Fibroblast of pulmonary artery (primary cell): Measurements from ENCODE around the gene MORN5.

Experiments used
- DNase-seq: peaks from one replicate; pipeline ENCODE4 v3.0.0-alpha.2; 2010; ENCODE audit warnings: low read depth
- H3K4me3 ChIP-seq: replicated peaks from 2 replicates; pipeline ENCODE4 v1.5.1; 2011; ENCODE audit warnings: low read depth, mild to moderate bottlenecking, control low read depth, low read length, moderate library complexity
- TF ChIP-seq, protein P1 (sequence below): IDR thresholded peaks from 2 replicates; pipeline ENCODE4 v1.5.1; 2011; ENCODE audit warnings: mild to moderate bottlenecking, control low read depth, low read length, inconsistent platforms; ENCODE audit errors: missing control alignments

MORN5 gene

DNA sequence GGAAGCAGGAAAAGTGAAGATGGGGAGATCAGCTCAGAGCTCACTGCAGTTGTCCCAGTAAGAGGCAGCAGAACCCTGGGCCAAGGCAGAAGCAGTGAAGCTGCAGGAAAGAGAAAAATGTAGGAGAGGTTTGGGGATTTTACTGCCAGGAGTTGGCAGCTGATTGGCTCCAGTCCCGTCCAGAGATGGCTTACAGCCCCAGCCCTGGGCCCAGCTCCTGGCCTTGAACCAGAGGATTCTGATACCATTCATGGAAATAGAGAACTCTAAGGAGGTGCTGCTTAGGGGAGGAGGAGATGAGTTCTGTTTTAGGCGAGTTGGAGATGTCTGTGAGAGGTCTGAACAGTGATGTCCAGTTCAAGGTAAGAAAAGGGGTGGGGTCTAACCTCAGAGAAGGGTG lies 4.6 kb downstream of the MORN5 start:
- no peak for DNase-seq
- H3K4me3 ChIP-seq: no peak overlapping the region
- TF ChIP-seq, protein P1, sequence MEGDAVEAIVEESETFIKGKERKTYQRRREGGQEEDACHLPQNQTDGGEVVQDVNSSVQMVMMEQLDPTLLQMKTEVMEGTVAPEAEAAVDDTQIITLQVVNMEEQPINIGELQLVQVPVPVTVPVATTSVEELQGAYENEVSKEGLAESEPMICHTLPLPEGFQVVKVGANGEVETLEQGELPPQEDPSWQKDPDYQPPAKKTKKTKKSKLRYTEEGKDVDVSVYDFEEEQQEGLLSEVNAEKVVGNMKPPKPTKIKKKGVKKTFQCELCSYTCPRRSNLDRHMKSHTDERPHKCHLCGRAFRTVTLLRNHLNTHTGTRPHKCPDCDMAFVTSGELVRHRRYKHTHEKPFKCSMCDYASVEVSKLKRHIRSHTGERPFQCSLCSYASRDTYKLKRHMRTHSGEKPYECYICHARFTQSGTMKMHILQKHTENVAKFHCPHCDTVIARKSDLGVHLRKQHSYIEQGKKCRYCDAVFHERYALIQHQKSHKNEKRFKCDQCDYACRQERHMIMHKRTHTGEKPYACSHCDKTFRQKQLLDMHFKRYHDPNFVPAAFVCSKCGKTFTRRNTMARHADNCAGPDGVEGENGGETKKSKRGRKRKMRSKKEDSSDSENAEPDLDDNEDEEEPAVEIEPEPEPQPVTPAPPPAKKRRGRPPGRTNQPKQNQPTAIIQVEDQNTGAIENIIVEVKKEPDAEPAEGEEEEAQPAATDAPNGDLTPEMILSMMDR: no peak

DNA sequence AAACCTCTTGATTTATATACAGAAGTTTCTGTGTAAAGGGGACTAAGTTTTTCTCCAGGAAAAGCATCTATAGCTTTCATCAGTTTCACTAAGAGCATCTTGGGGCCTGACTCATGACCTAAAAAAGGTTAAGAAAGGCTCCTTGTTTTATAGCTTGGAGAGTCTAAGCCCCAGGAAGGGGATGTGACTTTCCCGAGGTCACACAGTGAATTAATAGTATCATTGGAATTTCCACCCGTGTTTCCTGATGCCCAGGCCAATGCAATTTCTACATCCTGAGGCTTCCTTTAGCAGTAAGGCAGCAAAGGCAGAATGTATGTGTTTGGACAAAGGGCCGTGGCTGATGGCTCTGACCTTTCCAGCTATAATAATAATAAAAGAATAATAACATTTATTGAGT lies 8.6 kb downstream of the MORN5 start:
- H3K4me3 ChIP-seq: no peak overlapping the region
- no peak for DNase-seq
- TF ChIP-seq, protein P1: no peak

DNA sequence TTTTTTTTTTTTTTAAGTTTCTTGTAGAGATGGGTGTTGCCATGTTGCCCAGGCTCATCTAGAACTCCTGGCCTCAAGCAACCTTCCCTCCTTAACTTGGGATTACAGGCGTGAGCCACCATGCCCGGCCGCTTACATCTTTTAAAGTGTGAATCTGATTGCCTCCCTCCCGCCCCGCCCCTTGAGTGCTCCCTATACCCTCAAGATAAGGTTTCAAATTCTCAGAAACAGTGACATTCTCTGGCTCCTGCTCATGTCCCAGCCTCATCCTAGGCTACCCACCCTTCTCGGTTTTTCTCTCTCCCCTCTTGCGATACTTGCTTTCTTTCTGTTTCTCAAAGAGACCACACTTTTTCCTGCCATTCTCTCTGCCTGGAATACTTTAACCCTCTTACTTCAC lies 12.4 kb downstream of the MORN5 start:
- TF ChIP-seq, protein P1: no peak
- no peak for DNase-seq
- H3K4me3 ChIP-seq: no peak overlapping the region

DNA sequence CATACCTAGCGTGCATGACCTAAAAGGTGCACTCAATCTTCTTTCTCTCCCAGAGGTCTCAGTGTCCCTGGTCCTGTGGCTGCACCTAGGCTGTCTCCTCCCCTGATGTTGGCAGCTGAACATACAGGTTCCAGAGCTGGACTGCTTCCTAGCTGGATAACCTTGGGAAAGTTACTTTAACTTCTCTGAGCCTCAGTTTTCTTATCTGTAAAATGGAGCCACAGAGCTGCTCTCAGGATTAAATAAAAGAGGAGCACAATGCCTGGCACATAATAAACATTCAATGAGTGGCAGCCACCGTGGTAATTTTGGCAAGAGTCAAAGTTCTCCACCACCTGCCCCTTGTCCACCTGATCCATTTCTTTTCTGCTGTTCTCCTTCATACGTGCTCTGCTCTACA lies 14.0 kb downstream of the MORN5 start:
- TF ChIP-seq, protein P1: no peak
- DNase-seq: no peak
- H3K4me3 ChIP-seq: no peak overlapping the region

DNA sequence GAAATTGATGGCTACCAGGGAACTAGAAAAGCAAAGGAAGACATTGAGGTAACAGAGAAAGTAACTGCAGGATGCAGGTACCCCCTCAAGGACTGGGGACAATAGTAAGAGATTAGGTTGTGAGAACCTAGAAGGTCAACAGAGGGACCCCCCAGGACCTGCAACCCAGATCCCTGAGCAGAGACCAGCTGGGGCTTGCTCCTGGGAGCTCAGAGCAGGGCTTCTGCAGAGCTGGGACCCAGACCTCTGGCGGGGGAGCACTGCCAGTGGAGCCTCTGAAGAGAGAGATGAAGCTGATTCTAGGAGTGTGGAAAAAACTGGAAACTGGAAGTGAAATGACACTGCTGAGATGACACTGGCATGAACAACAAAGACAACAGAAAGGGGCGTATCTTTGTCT lies 17.2 kb downstream of the MORN5 start:
- no peak for DNase-seq
- TF ChIP-seq, protein P1: no peak
- H3K4me3 ChIP-seq: no peak overlapping the region

DNA sequence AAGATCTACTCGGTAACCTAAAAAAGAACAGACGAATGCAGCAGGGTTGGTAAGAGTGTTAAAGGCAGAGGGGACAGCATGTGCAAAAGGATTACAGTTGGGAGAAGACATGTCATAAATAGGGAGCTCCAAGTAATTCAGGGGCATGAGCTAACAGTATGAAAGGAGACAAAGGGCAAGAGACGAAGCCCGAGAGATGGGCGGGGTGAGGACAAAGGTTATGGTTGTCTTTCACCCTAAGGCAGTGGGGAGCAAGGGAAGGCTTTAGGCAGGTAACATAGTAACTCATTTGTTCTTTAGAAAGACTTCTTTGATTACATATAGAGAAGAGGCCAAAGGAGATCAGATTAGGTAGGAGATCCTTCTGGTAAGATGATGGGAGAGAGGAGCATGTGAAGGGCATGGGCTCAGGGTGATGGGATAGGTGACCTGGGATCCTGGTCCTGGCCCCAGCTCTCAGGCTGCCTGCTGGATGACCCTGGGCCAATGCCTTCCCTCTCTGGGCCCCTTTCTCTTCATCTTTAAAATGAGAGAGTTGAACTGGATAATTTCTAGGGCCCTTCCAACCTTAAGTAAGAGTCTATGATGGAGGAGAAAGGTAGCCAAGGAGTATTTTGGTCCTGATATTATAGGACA lies 19.5 kb downstream of the MORN5 start:
- DNase-seq: no peak
- H3K4me3 ChIP-seq: no peak overlapping the region
- TF ChIP-seq, protein P1: no peak

DNA sequence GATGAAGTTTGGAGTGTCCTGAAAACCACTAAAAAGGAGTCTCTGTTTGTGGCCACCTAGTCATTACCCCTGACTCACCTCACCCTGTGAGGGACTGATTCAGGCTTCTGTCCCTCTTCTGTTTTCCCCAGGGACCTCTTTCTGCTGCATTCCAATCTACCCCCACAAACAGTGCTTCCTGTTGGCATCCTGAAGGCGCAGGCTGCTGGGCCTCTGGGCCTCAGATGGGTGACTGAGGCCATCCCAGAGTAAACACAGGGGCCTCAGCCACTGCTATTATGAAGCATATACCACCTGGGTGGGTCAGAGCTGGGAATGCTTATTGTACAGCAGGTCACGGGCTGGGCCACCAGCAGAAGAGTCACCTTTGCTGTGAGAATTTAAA lies 20.0 kb downstream of the MORN5 start:
- DNase-seq: no peak
- H3K4me3 ChIP-seq: no peak overlapping the region
- TF ChIP-seq, protein P1: no peak
